ENCODE results near the gene NINL.

NINL gene

DNA sequence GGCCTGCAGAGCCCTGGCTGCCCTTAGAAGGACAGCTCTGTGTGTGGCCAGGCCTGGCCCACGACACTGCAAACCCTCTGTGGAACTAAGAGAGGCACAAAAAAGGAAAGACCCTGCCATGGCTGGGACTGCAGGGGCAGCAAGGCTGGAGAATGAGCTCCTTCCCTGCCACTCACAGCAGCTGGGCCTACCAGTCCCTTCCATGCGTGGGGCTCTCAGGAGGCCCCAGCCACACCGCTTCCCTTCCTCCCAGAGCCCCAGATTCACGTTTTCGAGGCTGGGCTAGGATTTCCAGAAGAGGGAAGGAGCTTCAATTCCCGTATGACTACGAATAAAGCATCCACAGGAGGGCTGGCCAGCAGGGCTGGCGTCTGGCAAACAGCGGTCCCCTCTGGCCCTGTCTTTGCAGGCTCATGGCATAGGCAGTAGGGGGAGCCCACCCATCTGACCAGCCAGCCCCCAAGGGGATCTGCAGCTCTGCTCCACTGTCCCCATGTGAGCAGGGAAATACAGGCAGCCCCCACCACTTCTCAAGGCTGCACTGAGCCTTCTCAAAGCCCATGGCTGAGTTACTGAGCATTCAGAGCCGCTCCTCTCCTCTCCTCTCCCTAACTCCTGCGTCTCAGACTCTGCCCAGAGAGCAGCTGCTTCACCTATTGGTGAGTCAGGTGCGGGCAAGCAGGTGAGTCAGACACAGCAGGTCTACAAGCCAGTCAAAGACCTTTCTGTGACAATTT lies 53.1 kb downstream of the NINL start:
- no peak for DNase-seq
- Histone ChIP-seq H3K27me3 (replicated peaks) (no peaks in the 10 kb centered on the region), H3K36me3 (replicated peaks) (no peaks in the 10 kb centered on the region), H3K27ac (no peak overlapping the region), H3K4me3 (ENCODE audit: low read depth, low read length) (no peak overlapping the region)
- in situ Hi-C loops (cut with HindIII; ENCODE audit: low pct_ligation_motif_present, low sequenced_read_pairs), result no loop called here
- TF ChIP-seq, protein P1, sequence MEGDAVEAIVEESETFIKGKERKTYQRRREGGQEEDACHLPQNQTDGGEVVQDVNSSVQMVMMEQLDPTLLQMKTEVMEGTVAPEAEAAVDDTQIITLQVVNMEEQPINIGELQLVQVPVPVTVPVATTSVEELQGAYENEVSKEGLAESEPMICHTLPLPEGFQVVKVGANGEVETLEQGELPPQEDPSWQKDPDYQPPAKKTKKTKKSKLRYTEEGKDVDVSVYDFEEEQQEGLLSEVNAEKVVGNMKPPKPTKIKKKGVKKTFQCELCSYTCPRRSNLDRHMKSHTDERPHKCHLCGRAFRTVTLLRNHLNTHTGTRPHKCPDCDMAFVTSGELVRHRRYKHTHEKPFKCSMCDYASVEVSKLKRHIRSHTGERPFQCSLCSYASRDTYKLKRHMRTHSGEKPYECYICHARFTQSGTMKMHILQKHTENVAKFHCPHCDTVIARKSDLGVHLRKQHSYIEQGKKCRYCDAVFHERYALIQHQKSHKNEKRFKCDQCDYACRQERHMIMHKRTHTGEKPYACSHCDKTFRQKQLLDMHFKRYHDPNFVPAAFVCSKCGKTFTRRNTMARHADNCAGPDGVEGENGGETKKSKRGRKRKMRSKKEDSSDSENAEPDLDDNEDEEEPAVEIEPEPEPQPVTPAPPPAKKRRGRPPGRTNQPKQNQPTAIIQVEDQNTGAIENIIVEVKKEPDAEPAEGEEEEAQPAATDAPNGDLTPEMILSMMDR (IDR thresholded peaks at IDR 0.05; ENCODE audit: low read depth, low read length, missing control alignments), result peak; percentile 49

DNA sequence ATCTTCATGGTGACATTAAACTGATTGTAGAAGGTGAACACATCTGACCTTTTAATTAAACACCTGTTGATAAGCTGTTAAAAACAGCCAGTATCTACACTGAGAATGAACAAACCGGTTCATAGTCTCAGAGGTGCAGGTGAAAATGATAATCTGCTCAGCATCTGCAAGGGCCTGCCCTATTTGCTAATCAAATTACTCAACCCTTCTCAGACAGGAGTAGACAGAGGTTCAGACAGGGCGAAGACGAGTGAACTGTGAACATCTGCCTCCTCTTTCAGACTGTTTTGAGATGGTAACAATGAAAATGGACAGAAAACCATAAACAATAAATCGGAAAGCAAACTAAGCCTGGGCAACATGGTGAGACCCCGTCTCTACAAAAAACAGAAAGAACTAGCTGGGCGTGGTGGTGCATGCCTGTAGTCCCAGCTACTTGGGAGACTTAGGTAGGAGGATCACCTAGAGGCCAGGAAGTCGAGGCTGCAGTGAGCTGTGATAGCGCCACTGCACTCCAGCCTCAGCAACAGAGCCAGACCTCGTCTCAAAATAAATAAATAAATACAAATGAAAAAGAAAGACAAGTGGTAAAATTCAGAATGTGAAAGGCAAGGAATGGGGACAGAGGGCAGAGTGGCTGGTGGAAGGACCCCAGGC lies 55.9 kb downstream of the NINL start:
- no peak for DNase-seq
- in situ Hi-C loops (cut with HindIII; ENCODE audit: low pct_ligation_motif_present, low sequenced_read_pairs), result no loop called here
- Histone ChIP-seq H3K27ac (no peak overlapping the region), H3K36me3 (replicated peaks) (no peaks in the 10 kb centered on the region), H3K4me3 (ENCODE audit: low read depth, low read length) (no peak overlapping the region), H3K27me3 (replicated peaks) (no peaks in the 10 kb centered on the region)
- TF ChIP-seq, protein P1 (IDR thresholded peaks at IDR 0.05; ENCODE audit: low read depth, low read length, missing control alignments), result no peak

DNA sequence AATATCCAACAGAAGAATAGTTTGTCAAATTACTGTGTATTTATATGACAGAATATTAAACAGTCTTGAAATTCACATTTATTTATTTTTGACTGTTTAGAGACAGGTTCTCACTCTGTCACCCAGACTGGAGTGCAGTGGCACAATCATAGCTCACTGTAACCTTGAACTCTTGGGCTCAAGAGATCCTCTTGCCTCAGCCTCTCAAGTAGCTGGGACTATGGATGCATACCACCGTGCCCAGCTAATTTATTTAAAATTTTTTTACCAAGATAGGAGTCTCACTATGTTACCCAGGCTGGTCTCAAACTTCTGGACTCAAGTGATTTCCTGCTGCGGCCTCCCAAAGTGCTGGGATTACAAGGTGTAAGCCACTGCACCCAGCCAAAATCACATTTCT lies 57.4 kb downstream of the NINL start:
- Histone ChIP-seq H3K36me3 (replicated peaks) (no peaks in the 10 kb centered on the region), H3K4me3 (ENCODE audit: low read depth, low read length) (no peak overlapping the region), H3K27ac (no peak overlapping the region), H3K27me3 (replicated peaks) (no peaks in the 10 kb centered on the region)
- in situ Hi-C loops (cut with HindIII; ENCODE audit: low pct_ligation_motif_present, low sequenced_read_pairs), result no loop called here
- no peak for DNase-seq
- TF ChIP-seq, protein P1 (IDR thresholded peaks at IDR 0.05; ENCODE audit: low read depth, low read length, missing control alignments), result no peak

DNA sequence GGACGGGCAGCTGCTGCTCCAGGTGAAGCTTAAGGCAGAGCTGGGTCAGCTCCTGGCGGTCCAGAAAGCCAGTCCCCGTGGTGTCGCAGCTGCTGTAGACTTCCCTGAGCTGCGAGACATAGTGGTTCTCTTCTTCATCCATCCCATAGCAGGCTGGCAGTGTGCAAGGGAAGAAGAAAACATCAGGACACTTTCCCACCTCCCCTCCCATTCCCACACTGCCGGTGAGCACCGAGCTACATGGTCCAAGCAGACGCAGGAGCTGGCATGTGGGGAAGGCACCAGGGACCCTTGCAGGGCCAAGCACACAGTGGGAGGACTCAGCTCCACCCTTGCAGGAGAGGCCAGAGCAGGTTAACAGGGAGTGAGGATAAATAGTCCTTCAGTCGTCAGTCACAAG lies 58.9 kb downstream of the NINL start:
- in situ Hi-C loops (cut with HindIII; ENCODE audit: low pct_ligation_motif_present, low sequenced_read_pairs), result no loop called here
- no peak overlapping the region for H3K4me3 ChIP-seq (ENCODE audit: low read depth, low read length)

DNA sequence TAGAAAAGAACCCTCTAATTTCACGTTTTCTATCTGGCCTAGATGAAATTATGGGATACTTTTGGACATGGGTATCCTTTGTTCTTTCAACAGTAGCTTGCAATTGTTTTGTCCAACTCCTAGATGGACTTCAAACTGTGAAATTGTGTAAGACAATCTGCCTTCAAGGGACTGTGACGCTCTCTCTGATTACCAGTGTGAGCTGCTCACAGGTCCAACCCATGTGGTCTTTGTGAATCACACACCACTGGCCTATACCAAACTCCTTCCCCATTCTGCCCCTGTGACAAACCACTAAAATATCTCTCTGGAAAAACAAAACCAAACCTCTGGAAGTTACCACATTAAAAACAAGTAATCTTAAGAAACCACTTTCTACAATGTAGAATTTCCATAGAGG lies 59.5 kb downstream of the NINL start:
- H3K4me3 ChIP-seq (ENCODE audit: low read depth, low read length), result no peak overlapping the region
- no peaks in the 10 kb centered on the region for H3K36me3 ChIP-seq (replicated peaks)
- TF ChIP-seq, protein P1 (IDR thresholded peaks at IDR 0.05; ENCODE audit: low read depth, low read length, missing control alignments), result no peak
- in situ Hi-C loops (cut with HindIII; ENCODE audit: low pct_ligation_motif_present, low sequenced_read_pairs), result no loop called here
- H3K27ac ChIP-seq, result peak overlapping the region; percentile 86
- peak; percentile 97 for DNase-seq
- no peaks in the 10 kb centered on the region for H3K27me3 ChIP-seq (replicated peaks)

More for the DNA sequence above, 58.9 kb downstream of the NINL start:
- no peaks in the 10 kb centered on the region for H3K27me3 ChIP-seq (replicated peaks)
- no peaks in the 10 kb centered on the region for H3K36me3 ChIP-seq (replicated peaks)
- H3K27ac ChIP-seq, result no peak overlapping the region
- DNase-seq, result no peak
- TF ChIP-seq, protein P1 (IDR thresholded peaks at IDR 0.05; ENCODE audit: low read depth, low read length, missing control alignments), result no peak

Measured in brain microvascular endothelial cell (primary cell).